CD14-positive monocyte (primary cell): ENCODE results near the gene PRKN. TPM values are rescaled to one million over a fixed set of nuclear protein-coding genes. Genes with fewer than 3 reads are reported as not detected.

Source experiments
- DNase-seq, 3 donors: peaks; one replicate each; pipeline ENCODE4 v3.0.0-alpha.2; 2011 to 2022
- H2AFZ ChIP-seq: 2 replicates; pipeline ENCODE4 v1.6.0; 2012; ENCODE audit warnings: mild to moderate bottlenecking, low read depth, low read length, inconsistent platforms; ENCODE audit not compliant: insufficient read depth, poor library complexity, severe bottlenecking
- H3K27ac ChIP-seq, 2 donors: 1 replicate in 1 of 2; 2 replicates in 1 of 2; pipeline ENCODE4 v1.5.1; 2012 to 2013; ENCODE audit warnings: low read length in 2 of 2, control low read depth in 1 of 2, inconsistent platforms in 1 of 2, low read depth in 1 of 2, mild to moderate bottlenecking in 1 of 2
- H3K27me3 ChIP-seq, 2 donors: one replicate each; pipeline versions ENCODE4 v1.6.0 to v1.6.1; 2011 to 2013; ENCODE audit warnings: low read length in 2 of 2; ENCODE audit not compliant: control insufficient read depth in 2 of 2, insufficient read depth in 2 of 2
- H3K36me3 ChIP-seq, 2 donors: replicated peaks in 1 of 2; 1 replicate in 1 of 2; 2 replicates in 1 of 2; pipeline versions ENCODE4 v1.5.1 to v1.6.1; 2012 to 2013; ENCODE audit warnings: low read length in 2 of 2, control low read depth in 1 of 2, inconsistent platforms in 1 of 2, mild to moderate bottlenecking in 1 of 2; ENCODE audit not compliant: insufficient read depth in 2 of 2, control insufficient read depth in 1 of 2
- H3K4me1 ChIP-seq, 2 donors: 1 replicate in 1 of 2; 2 replicates in 1 of 2; pipeline versions ENCODE4 v1.5.1 to v1.6.1; 2012 to 2013; ENCODE audit warnings: low read length in 2 of 2, control low read depth in 1 of 2, inconsistent platforms in 1 of 2, mild to moderate bottlenecking in 1 of 2, moderate library complexity in 1 of 2; ENCODE audit not compliant: insufficient read depth in 2 of 2, control insufficient read depth in 1 of 2
- H3K4me2 ChIP-seq: replicated peaks from 2 replicates; pipeline ENCODE3; 2012; ENCODE audit warnings: low read length, moderate library complexity, mild to moderate bottlenecking; ENCODE audit not compliant: poor library complexity, severe bottlenecking; ENCODE audit errors: extremely low read depth
- H3K4me3 ChIP-seq, 3 experiments: fragments of 200-600 bp in 1 of 3; sonication (generic) in 1 of 3; replicated peaks in 1 of 3; 1 replicate in 2 of 3; 2 replicates in 1 of 3; pipeline ENCODE4 v1.5.1; 2011 to 2013; ENCODE audit warnings: low read length in 3 of 3, mild to moderate bottlenecking in 3 of 3, control low read depth in 2 of 3, low read depth in 2 of 3, inconsistent platforms in 1 of 3, moderate library complexity in 1 of 3
- H3K79me2 ChIP-seq: 2 replicates; pipeline ENCODE4 v1.6.0; 2012; ENCODE audit warnings: mild to moderate bottlenecking, control low read depth, inconsistent platforms, low read length, moderate library complexity; ENCODE audit not compliant: insufficient read depth
- H3K9ac ChIP-seq: 2 replicates; pipeline ENCODE4 v1.6.0; 2017; ENCODE audit warnings: low read length, mild to moderate bottlenecking; ENCODE audit not compliant: insufficient read depth, poor library complexity, severe bottlenecking
- H3K9me3 ChIP-seq, 2 donors: replicated peaks in 1 of 2; 1 replicate in 1 of 2; 2 replicates in 1 of 2; pipeline versions ENCODE4 v1.5.1 to v1.6.1; 2012 to 2013; ENCODE audit warnings: low read length in 2 of 2, control low read depth in 1 of 2; ENCODE audit not compliant: control insufficient read depth in 1 of 2, insufficient read depth in 1 of 2
- H4K20me1 ChIP-seq: 2 replicates; pipeline ENCODE4 v1.6.0; 2012; ENCODE audit warnings: mild to moderate bottlenecking, low read length, control low read depth, moderate library complexity; ENCODE audit not compliant: insufficient read depth
- H3K27ac Mint-ChIP-seq, 7 donors: one replicate each; pipeline ENCODE4 v1.8.0; 2020; ENCODE audit warnings: mild to moderate bottlenecking in 7 of 7, mixed read lengths in 7 of 7, moderate library complexity in 6 of 7, inconsistent platforms in 2 of 7
- H3K27me3 Mint-ChIP-seq, 3 donors: one replicate each; pipeline ENCODE4 v1.8.0; 2021 to 2022; ENCODE audit warnings: low read depth in 3 of 3, mild to moderate bottlenecking in 3 of 3, mixed read lengths in 3 of 3, moderate library complexity in 3 of 3, inconsistent platforms in 1 of 3
- H3K36me3 Mint-ChIP-seq, 2 donors: one replicate each; pipeline ENCODE4 v1.8.0; 2020; ENCODE audit warnings: mixed read lengths in 2 of 2, inconsistent platforms in 1 of 2, mild to moderate bottlenecking in 1 of 2
- H3K4me1 Mint-ChIP-seq: one replicate; pipeline ENCODE4 v1.8.0; 2020; ENCODE audit warnings: mild to moderate bottlenecking, mixed read lengths
- H3K4me3 Mint-ChIP-seq, 2 donors: one replicate each; pipeline ENCODE4 v1.8.0; 2020; ENCODE audit warnings: mild to moderate bottlenecking in 2 of 2, mixed read lengths in 2 of 2, moderate library complexity in 1 of 2
- H3K9me3 Mint-ChIP-seq, 7 donors: one replicate each; pipeline ENCODE4 v1.8.0; 2020 to 2022; ENCODE audit warnings: mixed read lengths in 7 of 7, mild to moderate bottlenecking in 6 of 7, moderate library complexity in 6 of 7, inconsistent platforms in 2 of 7
- CTCF ChIP-seq: fragments of 200-600 bp; IDR thresholded peaks from one replicate; pipeline ENCODE4 v1.8.0; 2022; ENCODE audit warnings: antibody characterized with exemption, mild to moderate bottlenecking
- WGBS: methylation state at CpG from one replicate; pipeline ENCODE4 v1.1.5; 2013; ENCODE audit warnings: missing lambda C conversion rate; ENCODE audit not compliant: insufficient coverage; 5-methylcytosine and 5-hydroxymethylcytosine counted together
- intact Hi-C, 2 donors: fragments of 100-400 bp; cut with micrococcal nuclease; formaldehyde crosslinking; loops; one replicate each; pipeline versions ENCODE4 v1.15.0 to v1.15.1; 2023
- polyA plus RNA-seq, 3 donors: library from polyadenylated mRNA; depleted of rRNA in 1 of 3; unstranded in 2 of 3; stranded (reverse) in 1 of 3; fragments of 300-500 nt in 2 of 3; fragments of >200 nt in 1 of 3; fragmentation: Illumina TruSeq in 2 of 3; gene quantifications; 1 replicate in 2 of 3; 2 replicates in 1 of 3; pipeline ENCODE4 v1.2.3, GENCODE V29; 2012 to 2021

The PRKN gene
- polyA plus RNA-seq, 3 donors, result 0.19 to 0.21 TPM; not detected in 1

DNA sequence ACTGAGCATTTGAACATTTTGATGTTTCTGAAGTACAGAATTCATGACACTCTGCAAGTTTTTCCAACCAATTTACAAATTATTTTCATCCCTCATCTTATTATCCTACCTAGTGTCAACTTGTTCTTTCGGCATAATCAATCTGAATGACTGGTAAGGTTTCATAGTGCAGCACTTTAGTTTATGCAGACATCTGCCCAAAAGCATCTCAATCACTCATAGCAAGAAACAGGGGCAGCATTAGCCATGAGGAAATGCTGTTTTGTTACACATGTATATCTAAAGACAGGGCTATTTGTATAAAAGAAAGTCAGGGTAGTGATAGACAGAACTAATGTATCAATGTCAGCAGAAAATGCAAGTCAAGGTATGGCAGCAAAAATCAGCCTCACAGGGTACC, 1075.6 kb downstream of the PRKN start:
- Histone ChIP-seq H3K4me3 (no peak overlapping the region), H3K79me2 (no peaks in the 10 kb centered on the region), H4K20me1 (no peaks in the 10 kb centered on the region), H3K27me3 (no peaks in the 10 kb centered on the region), H3K4me1 (no peaks in the 10 kb centered on the region), H3K9ac (no peak overlapping the region), H3K9me3 (peaks cover 8 to 26% of the 10 kb centered on the region in 2 donors), H3K27ac (no peak overlapping the region), H2AFZ (no peak overlapping the region), H3K36me3 (no peaks in the 10 kb centered on the region), H3K4me2 (no peak overlapping the region)
- Mint-ChIP-seq H3K36me3 (no peaks in the 10 kb centered on the region), H3K4me1 (no peaks in the 10 kb centered on the region), H3K27ac (no peak overlapping the region), H3K27me3 (no peaks in the 10 kb centered on the region), H3K9me3 (peaks cover 0 to 26% (median 9%) of the 10 kb centered on the region in 7 donors), H3K4me3 (no peak overlapping the region)
- no peak for TF ChIP-seq CTCF
- no peak for DNase-seq
- no CpG with 5 or more reads among the region's 1 CpG for WGBS
- intact Hi-C loops, result no loop called here

- Mint-ChIP-seq H3K27me3 (no peaks in the 10 kb centered on the region), H3K27ac (no peak overlapping the region), H3K36me3 (no peaks in the 10 kb centered on the region), H3K4me1 (no peaks in the 10 kb centered on the region), H3K4me3 (no peak overlapping the region), H3K9me3 (peaks cover 3 to 27% (median 9%) of the 10 kb centered on the region in 7 donors)
- WGBS, result 82% methylated on average over 3 of the region's 4 CpGs
- no peak overlapping the region for H3K4me2 ChIP-seq
- no peaks in the 10 kb centered on the region for H3K36me3 ChIP-seq
- no peak for TF ChIP-seq CTCF
- peaks cover 16 to 26% of the 10 kb centered on the region in 2 donors for H3K9me3 ChIP-seq
- no peak overlapping the region for H2AFZ ChIP-seq
- H3K27me3 ChIP-seq, result no peaks in the 10 kb centered on the region
- H4K20me1 ChIP-seq, result no peaks in the 10 kb centered on the region
- H3K9ac ChIP-seq, result no peak overlapping the region
- H3K27ac ChIP-seq, result no peak overlapping the region
- no peaks in the 10 kb centered on the region for H3K4me1 ChIP-seq
- H3K4me3 ChIP-seq, result no peak overlapping the region
- no peak for DNase-seq
- no peaks in the 10 kb centered on the region for H3K79me2 ChIP-seq
- intact Hi-C loops, result no loop called here
Measured at GRCh38 chr6:161649841-161650240, 1077.7 kb downstream of the PRKN start.
